Fibroblast of lung (primary cell): ENCODE measurements around the gene ISY1.
"Not testable (repeated sequence)": the region's sequence is repeated elsewhere in the genome, so short reads cannot be mapped to it uniquely, and the experiment has no call there.

Experiments used
- EZH2 ChIP-seq: IDR thresholded peaks from 2 replicates; pipeline ENCODE4 v1.5.1; 2012; ENCODE audit warnings: low read length, control low read depth, mild to moderate bottlenecking; ENCODE audit errors: missing control alignments
- TF ChIP-seq, protein P1 (sequence below), 2 donors: IDR thresholded peaks in 1 of 2; conservative IDR thresholded peaks in 1 of 2; 1 replicate in 1 of 2; 2 replicates in 1 of 2; pipeline ENCODE4 v1.5.1; 2011 to 2012; ENCODE audit warnings: low read length in 2 of 2, control low read depth in 1 of 2, inconsistent platforms in 1 of 2, low read depth in 1 of 2, mild to moderate bottlenecking in 1 of 2

- TF ChIP-seq, protein P1, sequence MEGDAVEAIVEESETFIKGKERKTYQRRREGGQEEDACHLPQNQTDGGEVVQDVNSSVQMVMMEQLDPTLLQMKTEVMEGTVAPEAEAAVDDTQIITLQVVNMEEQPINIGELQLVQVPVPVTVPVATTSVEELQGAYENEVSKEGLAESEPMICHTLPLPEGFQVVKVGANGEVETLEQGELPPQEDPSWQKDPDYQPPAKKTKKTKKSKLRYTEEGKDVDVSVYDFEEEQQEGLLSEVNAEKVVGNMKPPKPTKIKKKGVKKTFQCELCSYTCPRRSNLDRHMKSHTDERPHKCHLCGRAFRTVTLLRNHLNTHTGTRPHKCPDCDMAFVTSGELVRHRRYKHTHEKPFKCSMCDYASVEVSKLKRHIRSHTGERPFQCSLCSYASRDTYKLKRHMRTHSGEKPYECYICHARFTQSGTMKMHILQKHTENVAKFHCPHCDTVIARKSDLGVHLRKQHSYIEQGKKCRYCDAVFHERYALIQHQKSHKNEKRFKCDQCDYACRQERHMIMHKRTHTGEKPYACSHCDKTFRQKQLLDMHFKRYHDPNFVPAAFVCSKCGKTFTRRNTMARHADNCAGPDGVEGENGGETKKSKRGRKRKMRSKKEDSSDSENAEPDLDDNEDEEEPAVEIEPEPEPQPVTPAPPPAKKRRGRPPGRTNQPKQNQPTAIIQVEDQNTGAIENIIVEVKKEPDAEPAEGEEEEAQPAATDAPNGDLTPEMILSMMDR (conservative IDR thresholded peaks at IDR 0.05 in 1 of 2, IDR thresholded peaks at IDR 0.05 in 1 of 2; ENCODE audit: low read depth in 1 of 2, low read length in 2 of 2): not testable (repeated sequence)
- not testable (repeated sequence) for TF ChIP-seq EZH2
Measured at GRCh38 chr3:129165594-129165993, 4.7 kb upstream of the ISY1 start.
